MG63 (cell line): ENCODE results near the gene BRI3BP. TPM values are rescaled to one million over a fixed set of nuclear protein-coding genes. Genes with fewer than 3 reads are reported as not detected.
"Not testable (repeated sequence)": the region's sequence is repeated elsewhere in the genome, so short reads cannot be mapped to it uniquely, and the experiment has no call there.

ENCODE experiments used
- DNase-seq: peaks from one replicate; pipeline ENCODE4 v3.0.0-alpha.2; 2020
- H3K27me3 ChIP-seq: fragments of 250-450 bp; sonication (Bioruptor Pico); 2 replicates; pipeline ENCODE4 v1.5.1; 2020; ENCODE audit warnings: mild to moderate bottlenecking, moderate library complexity
- H3K36me3 ChIP-seq: fragments of 250-450 bp; sonication (Bioruptor Pico); 2 replicates; pipeline ENCODE4 v1.5.1; 2020; ENCODE audit warnings: mild to moderate bottlenecking, moderate library complexity
- H3K4me3 ChIP-seq: fragments of 250-450 bp; sonication (Bioruptor Pico); 2 replicates; pipeline ENCODE4 v1.5.1; 2020; ENCODE audit warnings: mild to moderate bottlenecking, moderate library complexity
- H3K9me3 ChIP-seq: fragments of 250-450 bp; sonication (Bioruptor Pico); 2 replicates; pipeline ENCODE4 v1.5.1; 2020; ENCODE audit warnings: mild to moderate bottlenecking, moderate library complexity
- total RNA-seq: library from RNA; depleted of rRNA; stranded (reverse); fragments of >200 nt; shearing (Covaris generic); gene quantifications from 2 replicates; pipeline ENCODE4 v1.2.3, GENCODE V29; 2014; ENCODE audit warnings: low replicate concordance

The BRI3BP gene
- total RNA-seq, 1 experiment from 2014 or later: 13.8 TPM

DNA sequence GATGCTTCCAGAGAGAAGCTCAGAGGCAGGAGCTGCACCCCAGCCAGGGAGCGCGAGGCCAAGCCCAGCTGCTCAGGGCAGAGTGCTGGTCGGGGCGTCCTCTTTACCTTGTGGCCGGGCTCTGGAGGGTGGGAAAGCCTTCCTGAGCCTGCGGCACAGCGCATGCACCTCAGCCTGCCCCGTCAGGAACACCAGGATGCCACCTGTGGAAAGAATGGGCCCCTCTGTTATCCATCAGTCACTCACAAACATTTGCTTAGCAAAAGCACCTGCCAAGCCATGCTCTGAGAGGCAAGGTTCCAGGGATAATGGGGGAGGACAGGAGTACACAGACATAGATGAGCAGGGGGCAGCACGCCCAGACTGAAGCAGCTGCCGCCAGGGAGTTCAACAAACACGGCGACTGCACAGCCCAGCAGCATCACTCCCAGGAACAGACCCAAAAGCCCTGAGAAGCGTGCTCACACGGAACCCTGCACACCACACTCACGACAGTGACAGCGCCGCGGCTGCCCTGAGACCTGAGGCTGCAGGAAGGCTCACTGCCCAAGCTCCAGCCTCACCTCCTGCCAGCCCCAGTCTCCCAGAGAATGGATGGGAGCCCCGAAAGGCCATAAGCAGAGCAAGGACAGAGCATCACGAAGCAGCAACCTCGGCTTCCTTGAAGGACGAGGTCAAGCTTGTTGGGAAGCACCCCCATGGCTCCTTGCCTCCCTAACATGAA, 26.3 kb upstream of the BRI3BP start:
- no peaks in the 10 kb centered on the region for H3K9me3 ChIP-seq
- no peak overlapping the region for H3K4me3 ChIP-seq
- H3K36me3 ChIP-seq: peaks cover 24% of the 10 kb centered on the region
- no peak for DNase-seq
- H3K27me3 ChIP-seq: no peaks in the 10 kb centered on the region

DNA sequence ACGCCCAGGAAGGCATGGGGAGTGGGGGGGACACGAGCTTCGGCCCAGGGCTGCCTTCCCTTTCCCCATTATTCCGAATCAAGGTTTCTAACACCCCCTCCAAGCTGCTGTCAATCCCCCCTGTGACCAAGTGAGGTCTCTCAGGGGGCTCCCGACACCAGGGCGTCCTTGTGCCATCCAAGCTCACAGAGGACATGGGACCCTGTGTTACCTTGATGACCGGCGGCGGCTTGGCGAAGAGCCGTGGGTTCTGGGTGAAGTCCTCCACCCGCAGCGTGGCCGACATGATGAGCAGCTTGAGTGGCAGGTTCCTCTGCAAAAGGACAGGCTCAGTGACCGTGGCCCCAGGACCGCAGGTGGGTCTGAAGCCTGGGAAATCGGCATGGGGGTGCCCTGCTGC, 24.8 kb upstream of the BRI3BP start:
- Histone ChIP-seq H3K36me3 (peaks cover 22% of the 10 kb centered on the region), H3K4me3 (no peak overlapping the region), H3K9me3 (no peaks in the 10 kb centered on the region), H3K27me3 (no peaks in the 10 kb centered on the region)
- no peak for DNase-seq

DNA sequence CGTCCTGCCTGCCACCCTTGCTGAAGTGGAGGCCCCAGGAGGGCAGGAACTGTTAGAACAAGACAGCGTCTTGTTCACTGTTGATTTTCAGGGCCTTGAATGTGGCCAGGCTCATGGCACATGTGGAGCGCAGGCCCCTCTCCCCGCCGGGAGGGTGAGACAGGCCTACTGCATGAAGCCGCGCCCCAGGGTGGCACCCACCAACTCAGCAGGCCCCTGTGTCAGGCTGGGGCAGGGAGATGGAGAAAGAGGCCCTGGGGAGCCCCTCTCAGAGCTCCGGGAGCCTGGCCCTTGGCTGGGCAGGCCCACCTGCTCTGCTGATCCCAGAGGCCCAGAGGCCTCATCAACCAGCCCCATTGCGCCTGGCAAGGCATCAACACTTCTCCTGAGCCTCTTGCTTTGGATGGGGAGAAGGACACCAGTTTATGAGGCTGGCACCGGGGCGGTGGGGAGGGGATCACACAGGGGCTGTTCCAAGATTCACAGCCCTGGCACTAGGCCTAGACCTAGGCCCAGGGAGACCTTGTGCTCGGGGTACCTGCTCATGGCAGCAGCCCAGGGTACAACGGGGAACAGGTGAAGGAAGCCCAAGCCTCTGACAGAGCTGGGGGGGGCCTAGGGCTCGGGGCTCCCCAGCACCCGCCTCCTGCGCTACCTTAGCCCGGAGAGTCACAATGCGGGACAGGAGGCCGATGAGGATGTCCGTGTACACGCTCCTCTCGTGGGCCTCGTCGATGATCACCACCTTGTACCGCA, 22.6 kb upstream of the BRI3BP start:
- H3K27me3 ChIP-seq: no peaks in the 10 kb centered on the region
- H3K9me3 ChIP-seq: no peaks in the 10 kb centered on the region
- H3K36me3 ChIP-seq: peaks cover 16% of the 10 kb centered on the region
- DNase-seq: no peak
- H3K4me3 ChIP-seq: no peak overlapping the region

DNA sequence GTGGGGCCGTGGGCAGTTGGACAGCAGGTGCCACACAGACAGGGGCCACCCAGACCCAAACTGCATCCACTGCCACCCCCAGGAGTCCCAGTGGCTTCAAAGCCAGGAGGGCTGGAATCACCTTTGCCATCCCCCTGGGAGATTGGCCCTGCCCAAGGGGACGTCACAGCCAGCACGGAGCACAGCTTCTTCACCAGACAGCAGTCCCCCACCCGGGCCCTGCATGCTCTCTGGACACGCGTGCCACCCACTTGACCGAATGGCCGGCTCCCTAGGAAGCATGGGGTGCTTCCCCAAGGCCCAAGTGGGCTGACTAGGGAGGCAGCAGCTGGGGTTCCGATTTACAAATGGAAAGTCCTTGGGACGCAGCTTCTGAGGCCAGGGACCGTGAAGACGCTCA, 21.8 kb upstream of the BRI3BP start:
- no peak for DNase-seq
- Histone ChIP-seq H3K36me3 (peaks cover 23% of the 10 kb centered on the region), H3K9me3 (no peaks in the 10 kb centered on the region), H3K27me3 (no peaks in the 10 kb centered on the region), H3K4me3 (no peak overlapping the region)

DNA sequence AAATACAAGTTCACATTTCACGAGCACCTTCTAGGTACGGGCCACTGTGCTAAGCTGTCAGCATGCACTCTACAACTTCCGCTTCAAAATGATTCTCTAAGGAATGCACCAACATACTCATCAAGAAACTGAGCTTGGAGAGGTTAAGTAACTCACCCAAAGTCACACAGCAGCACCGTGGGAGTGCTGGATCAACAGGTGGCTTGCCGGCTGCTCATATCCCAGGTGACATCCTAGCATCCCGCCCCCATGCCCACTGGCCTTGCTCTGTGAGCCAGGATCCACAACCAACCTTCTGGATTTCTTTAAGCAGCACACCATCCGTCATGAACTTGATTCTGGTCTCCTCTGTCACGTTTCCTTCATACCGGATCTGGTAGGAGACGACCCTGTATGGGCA, 21.2 kb upstream of the BRI3BP start:
- Histone ChIP-seq H3K4me3 (no peak overlapping the region), H3K36me3 (peaks cover 26% of the 10 kb centered on the region), H3K9me3 (no peaks in the 10 kb centered on the region), H3K27me3 (no peaks in the 10 kb centered on the region)
- no peak for DNase-seq

DNA sequence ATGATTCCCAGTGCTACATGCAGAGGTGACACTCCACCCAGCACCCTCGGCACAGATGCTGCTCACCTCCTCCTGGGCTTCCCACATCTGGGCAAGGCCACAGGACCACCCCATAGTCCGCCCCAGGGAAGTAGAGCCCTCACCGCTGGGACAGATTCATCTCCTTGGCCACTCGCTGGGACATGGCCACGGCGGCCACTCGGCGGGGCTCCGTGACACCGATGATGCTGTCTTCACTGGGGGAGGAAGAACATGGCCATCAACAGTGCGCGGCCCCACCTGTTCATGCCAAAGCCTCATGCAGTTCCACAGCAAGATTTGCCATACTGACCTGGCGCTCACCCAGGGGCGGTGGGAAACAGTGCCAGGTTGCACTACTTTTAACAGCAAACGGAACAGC, 18.2 kb upstream of the BRI3BP start:
- Histone ChIP-seq H3K27me3 (no peaks in the 10 kb centered on the region), H3K4me3 (no peak overlapping the region), H3K9me3 (no peaks in the 10 kb centered on the region), H3K36me3 (peaks cover 28% of the 10 kb centered on the region)
- DNase-seq: no peak

DNA sequence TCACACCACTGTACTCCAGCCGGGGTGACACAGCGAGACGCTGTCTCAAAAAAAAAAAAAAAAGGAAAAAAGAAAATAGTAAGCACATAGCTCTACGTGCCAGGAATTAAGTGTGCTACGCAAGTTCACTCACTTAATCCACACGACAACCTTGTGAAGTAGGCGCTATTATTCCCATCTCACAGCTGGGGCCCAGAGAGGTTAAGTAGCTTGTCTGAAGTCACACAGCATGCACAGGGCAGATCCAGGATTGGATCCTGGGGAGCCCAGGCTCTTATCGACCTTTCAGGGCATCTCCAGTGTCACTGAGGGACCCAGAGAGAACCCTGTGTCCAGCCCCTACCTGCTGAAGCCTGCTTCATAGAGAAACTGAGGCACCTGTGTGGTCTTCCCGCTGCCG, 16.4 kb upstream of the BRI3BP start:
- Histone ChIP-seq H3K36me3 (peaks cover 31% of the 10 kb centered on the region), H3K4me3 (no peak overlapping the region), H3K9me3 (no peaks in the 10 kb centered on the region), H3K27me3 (no peaks in the 10 kb centered on the region)
- no peak for DNase-seq

DNA sequence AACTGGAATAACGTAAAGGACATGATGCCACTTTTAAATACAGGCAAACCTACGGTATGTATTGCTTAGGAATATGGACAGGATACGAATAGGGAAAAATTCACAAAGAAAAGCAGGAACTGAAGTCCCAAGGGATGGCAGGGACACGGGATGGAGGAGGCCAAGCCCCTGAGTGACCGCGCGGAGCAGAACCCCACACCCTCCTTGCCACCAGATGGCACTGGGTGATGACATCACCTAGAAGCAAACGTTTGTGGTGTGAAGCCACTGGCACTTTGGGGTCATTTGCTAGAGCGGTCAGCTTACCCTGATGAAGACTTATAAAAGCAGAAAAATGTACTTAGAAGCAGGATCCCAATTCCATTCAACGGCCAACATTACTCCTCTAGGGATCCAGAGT, 13.9 kb upstream of the BRI3BP start:
- peaks cover 45% of the 10 kb centered on the region for H3K36me3 ChIP-seq
- no peaks in the 10 kb centered on the region for H3K27me3 ChIP-seq
- DNase-seq: no peak
- H3K9me3 ChIP-seq: no peaks in the 10 kb centered on the region
- H3K4me3 ChIP-seq: no peak overlapping the region

DNA sequence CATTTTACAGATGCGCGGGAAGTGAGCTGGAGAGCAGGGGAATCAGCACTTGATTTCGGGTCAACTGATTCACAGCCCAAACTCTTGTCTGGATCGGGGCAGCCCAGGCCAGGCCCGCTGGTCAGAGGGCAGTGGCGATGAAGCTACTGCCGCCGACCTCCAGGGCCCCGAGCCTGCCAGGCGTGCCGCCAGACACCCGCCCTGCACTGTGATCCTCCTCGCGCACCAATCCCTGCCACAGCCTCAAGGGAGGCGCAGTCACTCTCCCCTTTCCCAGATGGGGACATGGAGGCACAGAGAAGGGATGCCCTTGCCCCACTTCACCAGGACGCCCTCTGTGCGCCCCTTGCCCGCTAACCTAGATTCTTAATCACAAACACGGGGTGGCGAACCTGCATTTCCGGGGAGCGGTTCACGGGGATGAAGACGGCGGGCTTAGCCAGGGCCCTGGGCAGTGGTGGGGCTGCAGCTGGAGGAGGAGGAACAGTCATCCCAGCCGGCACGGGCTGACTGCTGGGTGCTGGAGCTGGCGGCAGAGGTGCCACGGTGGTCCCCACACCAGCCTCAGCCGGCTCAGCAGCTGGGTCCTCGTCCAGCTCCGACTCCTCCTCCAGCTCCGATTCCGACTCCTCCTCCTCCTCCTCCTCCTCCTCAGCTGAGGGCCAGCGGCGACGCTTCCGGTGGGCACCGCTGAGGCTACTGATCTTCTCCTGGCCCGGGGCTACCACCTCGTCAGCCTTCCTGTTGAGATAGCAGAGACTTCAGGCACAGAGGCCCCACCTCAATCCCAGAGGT, 13.2 kb upstream of the BRI3BP start:
- DNase-seq: no peak
- Histone ChIP-seq H3K27me3 (no peaks in the 10 kb centered on the region), H3K4me3 (no peak overlapping the region), H3K9me3 (no peaks in the 10 kb centered on the region), H3K36me3 (peaks cover 52% of the 10 kb centered on the region)

DNA sequence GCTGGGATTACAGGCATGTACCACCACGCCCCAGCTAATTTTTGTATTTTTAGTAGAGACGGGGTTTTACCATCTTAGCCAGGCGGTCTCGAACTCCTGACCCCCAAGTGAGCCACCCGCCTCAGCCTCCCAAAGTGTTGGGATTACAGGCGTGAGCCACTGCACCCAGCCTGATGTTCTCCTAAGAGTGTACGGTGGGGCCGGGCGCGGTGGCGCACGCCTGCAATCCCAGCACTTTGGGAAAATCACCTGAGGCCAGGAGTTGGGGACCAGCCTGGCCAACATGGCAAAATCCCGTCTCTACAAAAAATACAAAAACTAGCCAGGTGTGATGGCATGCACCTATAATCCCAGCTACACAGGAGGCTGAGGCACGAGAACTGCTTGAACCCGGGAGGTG, 6.6 kb upstream of the BRI3BP start:
- DNase-seq, H3K4me3 ChIP-seq: not testable (repeated sequence)

DNA sequence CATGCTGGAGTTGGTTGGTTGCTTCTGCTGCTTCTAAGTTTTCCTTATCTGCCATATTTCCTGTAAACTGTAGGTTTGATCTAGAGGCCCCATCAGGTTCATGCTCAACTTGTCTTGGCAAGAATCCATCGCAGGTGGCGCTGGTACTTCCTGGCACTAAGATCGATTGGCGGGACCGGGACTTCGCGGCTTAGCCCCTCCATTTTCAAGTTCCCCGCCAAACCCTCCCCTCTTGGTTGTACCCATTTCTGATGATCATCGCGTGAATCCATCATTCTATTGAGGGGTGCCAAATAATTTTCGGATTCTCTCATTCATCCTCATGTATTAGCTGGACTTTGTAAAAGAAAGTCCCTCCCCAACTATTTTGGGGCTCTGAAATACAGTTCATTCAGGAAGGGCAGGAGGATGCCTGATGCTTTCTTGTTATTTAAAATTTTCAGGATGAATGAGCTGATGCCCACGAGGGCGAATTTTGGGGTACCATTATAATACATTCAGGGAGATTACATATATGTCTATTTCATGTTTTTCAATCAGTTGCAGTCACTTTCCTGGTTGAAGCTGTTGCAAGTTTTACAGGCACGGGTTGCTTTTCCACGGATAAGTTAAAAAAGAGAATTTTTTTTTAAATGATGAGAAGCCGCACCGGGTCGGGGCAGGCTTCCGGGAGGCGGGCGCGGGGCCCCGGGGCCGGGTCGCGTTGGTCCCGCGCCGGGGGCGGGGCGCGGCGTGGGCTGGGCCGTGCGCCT, 395 bp upstream of the BRI3BP start:
- Histone ChIP-seq H3K27me3 (no peaks in the 10 kb centered on the region), H3K36me3 (peaks cover 5% of the 10 kb centered on the region; the same call in 1 of the 2 replicates), H3K4me3 (peak overlapping the region; percentile 48), H3K9me3 (no peaks in the 10 kb centered on the region)
- peak; percentile 10 for DNase-seq

More for the DNA sequence above, 6.6 kb upstream of the BRI3BP start:
- H3K27me3 ChIP-seq, H3K9me3 ChIP-seq: not testable (repeated sequence)
- peaks cover 37% of the 10 kb centered on the region for H3K36me3 ChIP-seq

DNA sequence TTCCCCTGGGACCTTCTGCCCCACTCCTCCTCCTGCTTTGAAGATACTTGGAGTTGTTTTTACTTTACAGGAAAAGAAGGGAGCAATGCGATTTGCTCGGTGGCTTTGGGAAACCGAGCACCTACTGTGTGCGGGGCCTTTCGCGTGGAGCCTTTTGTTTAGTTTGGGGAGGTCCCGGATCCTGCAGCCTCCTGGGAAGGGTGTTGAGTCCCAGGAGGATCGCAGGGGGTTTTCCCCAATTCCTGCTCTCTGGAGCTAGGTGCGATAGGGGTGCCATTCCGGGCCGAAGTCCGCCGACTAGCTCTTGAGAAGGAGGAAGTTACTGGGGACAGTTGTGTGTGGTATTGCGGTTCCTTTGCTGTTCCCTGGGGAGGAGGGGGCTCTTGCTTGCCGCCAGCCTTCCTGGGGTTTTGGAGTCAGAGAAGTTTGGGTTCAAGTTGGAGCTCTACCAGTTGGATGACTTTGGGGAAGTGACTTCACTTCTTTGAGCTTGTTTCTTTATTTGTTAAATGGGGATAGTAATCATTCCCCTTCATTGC, 1.1 kb downstream of the BRI3BP start:
- no peaks in the 10 kb centered on the region for H3K9me3 ChIP-seq
- no peaks in the 10 kb centered on the region for H3K27me3 ChIP-seq
- H3K4me3 ChIP-seq: peak overlapping the region; percentile 63
- 0 out of 2 replicates have a peak, but pooled peaks cover 2% of the 10 kb centered on the region for H3K36me3 ChIP-seq
- DNase-seq: peak; percentile 18

DNA sequence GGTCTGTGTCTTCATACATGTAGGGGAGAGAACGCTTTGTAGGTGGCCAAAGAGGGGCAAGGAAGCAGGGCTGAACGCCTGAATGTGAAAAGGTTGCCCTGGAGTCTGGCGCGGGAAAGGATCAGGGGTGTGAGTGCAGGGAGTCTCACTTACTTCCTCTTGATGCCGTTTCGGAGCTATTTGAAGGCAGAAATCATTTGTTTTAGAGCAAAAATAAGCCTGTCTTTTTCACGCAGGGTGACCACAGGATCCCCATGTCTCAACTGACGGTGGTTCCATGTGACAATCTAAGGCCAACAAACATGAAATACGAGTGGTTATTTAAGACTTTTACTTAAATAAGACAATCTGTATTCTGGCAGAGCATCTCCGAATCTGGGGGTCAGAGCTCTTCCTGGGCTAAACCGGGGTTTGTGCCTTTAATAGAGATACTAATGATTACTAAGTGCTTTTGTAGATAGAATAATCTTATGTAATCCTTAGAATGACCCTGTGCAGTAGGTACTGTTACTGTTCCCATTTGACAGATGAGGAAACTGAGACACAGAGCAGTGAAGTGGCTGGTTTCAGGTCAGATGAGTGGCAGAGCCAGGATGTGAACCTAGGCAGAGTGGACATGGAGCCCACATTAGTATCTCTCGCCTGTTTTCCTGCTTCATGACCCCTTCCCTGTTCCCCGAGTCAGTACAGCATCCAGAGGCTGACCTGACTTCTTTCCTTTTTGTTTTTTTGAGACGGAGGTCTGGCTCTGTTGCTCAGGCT, 1.9 kb downstream of the BRI3BP start:
- Histone ChIP-seq H3K36me3 (0 out of 2 replicates have a peak, but pooled peaks cover 2% of the 10 kb centered on the region), H3K4me3 (peak overlapping the region; percentile 63), H3K27me3 (no peaks in the 10 kb centered on the region), H3K9me3 (no peaks in the 10 kb centered on the region)
- no peak for DNase-seq

DNA sequence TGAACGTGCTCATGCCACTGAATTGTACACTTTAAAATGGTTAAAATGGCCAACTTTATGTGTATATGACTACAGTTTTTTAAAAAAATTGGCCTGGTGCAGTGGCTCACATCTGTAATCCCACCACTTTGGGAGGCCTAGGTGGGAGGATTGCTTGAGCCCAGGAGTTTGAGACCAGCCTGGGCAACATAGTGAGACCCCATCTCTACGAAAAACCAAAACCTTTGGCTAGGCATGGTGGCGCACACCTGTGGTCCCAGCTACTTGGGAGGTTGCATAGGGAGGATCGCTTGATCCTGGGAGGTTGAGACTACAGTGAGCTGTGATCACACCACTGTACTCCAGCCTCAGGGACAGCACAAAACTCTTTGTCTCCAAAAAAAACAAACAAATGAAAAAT, 5.3 kb downstream of the BRI3BP start:
- DNase-seq: no peak
- Histone ChIP-seq H3K4me3 (no peak overlapping the region), H3K27me3 (no peaks in the 10 kb centered on the region), H3K9me3 (no peaks in the 10 kb centered on the region), H3K36me3 (0 out of 2 replicates have a peak, but pooled peaks cover 2% of the 10 kb centered on the region)

DNA sequence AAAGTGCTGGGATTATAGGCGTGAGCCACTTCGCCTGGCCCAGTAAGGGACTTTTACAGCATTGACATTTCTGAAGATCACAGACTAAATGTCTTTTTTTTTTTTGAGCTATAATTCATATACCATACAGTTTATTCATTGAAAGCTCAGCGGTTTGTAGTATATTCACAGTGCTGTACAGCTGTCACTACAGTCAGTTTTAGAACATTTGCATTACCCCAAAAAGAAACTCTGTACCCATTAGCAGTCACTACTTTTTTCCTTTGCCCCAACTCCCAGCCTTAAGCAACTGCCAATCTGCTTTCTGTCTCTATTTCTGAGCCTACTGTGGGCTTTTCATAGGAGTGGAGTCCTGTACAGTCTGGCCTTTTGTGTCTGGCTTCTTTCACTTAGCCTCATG, 8.2 kb downstream of the BRI3BP start:
- Histone ChIP-seq H3K27me3 (no peaks in the 10 kb centered on the region), H3K9me3 (no peaks in the 10 kb centered on the region), H3K36me3 (no peaks in the 10 kb centered on the region; the same call in 1 of the 2 replicates), H3K4me3 (no peak overlapping the region)
- DNase-seq: no peak

DNA sequence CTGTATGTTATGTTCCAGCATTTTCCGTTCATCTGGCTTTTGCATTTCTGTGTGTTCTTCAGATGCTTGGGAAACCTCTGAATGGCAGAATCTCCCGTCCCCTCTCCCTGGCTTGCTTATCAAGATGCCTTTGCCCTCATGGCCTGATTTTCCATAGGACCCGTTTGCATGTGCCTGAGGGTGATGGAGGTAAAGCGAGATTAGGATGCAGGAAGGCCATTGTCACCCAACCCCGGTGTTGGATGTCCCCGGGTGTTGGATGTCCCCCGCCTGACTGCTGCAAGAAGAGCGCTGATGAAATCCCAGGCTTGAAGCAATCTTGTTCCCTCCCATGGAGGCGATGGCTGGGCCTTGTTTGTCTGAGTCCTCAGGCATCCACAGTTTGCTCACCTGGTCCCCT, 9.6 kb downstream of the BRI3BP start:
- no peak for DNase-seq
- H3K4me3 ChIP-seq: no peak overlapping the region
- no peaks in the 10 kb centered on the region for H3K27me3 ChIP-seq
- no peaks in the 10 kb centered on the region for H3K9me3 ChIP-seq
- no peaks in the 10 kb centered on the region; the same call in 1 of the 2 replicates for H3K36me3 ChIP-seq
